ENCODE measurements around the gene MAPK11. TPM values are rescaled to one million over a fixed set of nuclear protein-coding genes. Genes with fewer than 3 reads are reported as not detected.

The MAPK11 gene
- total and polyA plus RNA-seq, 10 of the 15 experiments (the other 5 are each of a cell fraction or from before 2014, with no cell fraction given), result 0.05 to 12.8 (median 3.7) TPM

- H4K20me1 ChIP-seq (ENCODE audit: control insufficient read depth, insufficient read depth), result no peaks in the 10 kb centered on the region
- FAIRE-seq (no peak), ATAC-seq (no peak), DNase-seq (ENCODE audit: low read depth, low spot score) (no peak)
- no peak overlapping the region for H3K4me3 ChIP-seq
- intact Hi-C loops (cut with micrococcal nuclease; ENCODE audit: unreplicated experiment) (no loop called here), in situ Hi-C loops (cut with MboI) (no loop called here)
- ChIA-PET RAD21 (ENCODE audit: unreplicated experiment) (no interaction called here), CTCF (interaction anchor here (1.6 kb wide), 1 partner anchor 46 kb away, joined by 3 read pairs; no protein-coding TSS in a partner anchor), POLR2A (no interaction called here), SMC1A (ENCODE audit: uncharacterized antibody, unreplicated experiment) (no interaction called here)
- no peak overlapping the region for H3K4me2 ChIP-seq (ENCODE audit: control insufficient read depth, insufficient read depth)
- H3K27ac ChIP-seq (ENCODE audit: control insufficient read depth, insufficient read depth), result no peak overlapping the region
- H2AFZ ChIP-seq (ENCODE audit: control insufficient read depth, low read depth, low read length), result no peak overlapping the region
- H3K79me2 ChIP-seq (ENCODE audit: control insufficient read depth, insufficient read depth, low read length), result no peaks in the 10 kb centered on the region
- no peaks in the 10 kb centered on the region for H3K27me3 ChIP-seq (replicated peaks in 1 of 2; ENCODE audit: control insufficient read depth in 2 of 2, insufficient read depth in 2 of 2, low read length in 1 of 2)
- BruUV-seq (replicated peaks), result no TSS peak
- H3K36me3 ChIP-seq (ENCODE audit: control insufficient read depth in 2 of 2, insufficient read depth in 2 of 2, low read length in 1 of 2), result peaks cover 0 to 40% of the 10 kb centered on the region in 2 experiments; a peak in 3 of 4 replicates
- no peak overlapping the region for H3K9ac ChIP-seq (ENCODE audit: control insufficient read depth, insufficient read depth, low read length)
- 99% methylated on average over 36 of the region's 47 CpGs for WGBS (ENCODE audit: insufficient coverage, insufficient replicate concordance, low lambda C conversion rate, missing lambda C conversion rate)
- H3K4me1 ChIP-seq (ENCODE audit: control insufficient read depth, insufficient read depth, low read length), result no peaks in the 10 kb centered on the region
- H3K9me3 ChIP-seq (replicated peaks; ENCODE audit: control insufficient read depth, insufficient read depth, low read length), result no peaks in the 10 kb centered on the region
- TF ChIP-seq FOS (IDR thresholded peaks at IDR 0.05; ENCODE audit: borderline replicate concordance, extremely low read depth, insufficient read length) (no peak), RCOR1 (conservative IDR thresholded peaks at IDR 0.05; ENCODE audit: low read depth, low read length) (no peak), ATF7 (IDR thresholded peaks at IDR 0.05; ENCODE audit: low read depth) (no peak), ZBTB33 (IDR thresholded peaks at IDR 0.05) (no peak), ZNF207 (IDR thresholded peaks at IDR 0.05; ENCODE audit: borderline replicate concordance) (no peak), BCLAF1 (IDR thresholded peaks at IDR 0.05) (no peak), PAX8 (IDR thresholded peaks at IDR 0.05) (no peak), YBX1 (IDR thresholded peaks at IDR 0.05) (no peak), RB1 (IDR thresholded peaks at IDR 0.05; ENCODE audit: borderline replicate concordance) (no peak), JUNB (IDR thresholded peaks at IDR 0.05) (no peak), NFYA (IDR thresholded peaks at IDR 0.05; ENCODE audit: borderline replicate concordance, low read depth, low read length) (no peak), NKRF (conservative IDR thresholded peaks at IDR 0.05) (no peak), SRF (IDR thresholded peaks at IDR 0.05; ENCODE audit: low read depth in 2 of 2, low read length in 2 of 2) (no peak), RELA (IDR thresholded peaks at IDR 0.05; ENCODE audit: borderline replicate concordance, partially characterized antibody) (no peak), TCF7 (IDR thresholded peaks at IDR 0.05; ENCODE audit: borderline replicate concordance) (no peak), ESRRA (IDR thresholded peaks at IDR 0.05; ENCODE audit: low read length) (no peak)
Measured at GRCh38 chr22:50280708-50281383, 10.7 kb upstream of the MAPK11 start.

Data from GM12878 (cell line).